ENCODE data around the gene RIC3. TPM values are rescaled to one million over a fixed set of nuclear protein-coding genes. Genes with fewer than 3 reads are reported as not detected.

Gene RIC3
- total RNA-seq, 1 experiment from 2014 or later, result not detected

- H3K27ac ChIP-seq (ENCODE audit: low read depth, low read length), result no peak overlapping the region
- no peak for ATAC-seq
- POLR2A ChIA-PET, result no interaction called here
- H4K20me1 ChIP-seq (ENCODE audit: insufficient read depth), result no peaks in the 10 kb centered on the region
- no peak overlapping the region for H3K4me2 ChIP-seq (ENCODE audit: low read length)
- CTCF ChIA-PET, result interaction anchor here (1.0 to 1.1 kb wide), 2 partner anchors 7 to 9 kb away, joined by 3 to 4 read pairs; no protein-coding TSS in a partner anchor
- intact Hi-C loops (cut with micrococcal nuclease), result no loop called here
- H3K27me3 ChIP-seq (ENCODE audit: insufficient read depth, low read length), result no peaks in the 10 kb centered on the region
- no peak for TF ChIP-seq MAX (IDR thresholded peaks at IDR 0.05)
- TF ChIP-seq FOSL1 (IDR thresholded peaks at IDR 0.05; ENCODE audit: low read depth), result no peak
- TF ChIP-seq CBX3 (IDR thresholded peaks at IDR 0.05; ENCODE audit: low read depth), result no peak
- no peak for TF ChIP-seq SP1 (IDR thresholded peaks at IDR 0.05; ENCODE audit: low read depth)
- TF ChIP-seq CEBPB (IDR thresholded peaks at IDR 0.05; ENCODE audit: low read depth), result no peak
- TF ChIP-seq EGR1 (IDR thresholded peaks at IDR 0.05; ENCODE audit: low read depth), result no peak
- TF ChIP-seq ZNF274 (IDR thresholded peaks at IDR 0.05; ENCODE audit: low read depth, low read length), result no peak
- TF ChIP-seq EZH2phosphoT487 (IDR thresholded peaks at IDR 0.05; ENCODE audit: borderline replicate concordance), result no peak
- TF ChIP-seq ZBTB33 (IDR thresholded peaks at IDR 0.05; ENCODE audit: extremely low read depth, insufficient replicate concordance, low read length), result no peak
- no peaks in the 10 kb centered on the region for H3K9me2 ChIP-seq (ENCODE audit: insufficient read depth)
- H3K79me2 ChIP-seq (ENCODE audit: insufficient read depth, low read length), result no peaks in the 10 kb centered on the region
- H3K36me3 ChIP-seq (ENCODE audit: control insufficient read depth in 1 of 2, insufficient read depth in 2 of 2, low read length in 2 of 2), result no peaks in the 10 kb centered on the region
- H2AFZ ChIP-seq (ENCODE audit: low read depth, low read length, poor library complexity, severe bottlenecking), result no peak overlapping the region
- RAD21 ChIA-PET (ENCODE audit: low non-redundant PET in 1 of 2, low total read pairs in 2 of 2, uncharacterized antibody in 2 of 2, unreplicated experiment in 2 of 2), result no interaction called here
- no peak overlapping the region for H3K9ac ChIP-seq (ENCODE audit: low read length)
- H3K4me1 ChIP-seq (ENCODE audit: control insufficient read depth in 1 of 2, insufficient read depth in 2 of 2, low read length in 2 of 2), result no peaks in the 10 kb centered on the region
- no TSS peak for BruUV-seq (replicated peaks)
- DNase-seq (ENCODE audit: low read depth, low spot score), result no peak
- H3K4me3 ChIP-seq (replicated peaks in 1 of 2; ENCODE audit: low read depth in 1 of 2, low read length in 2 of 2), result no peak overlapping the region
- H3K9me3 ChIP-seq (ENCODE audit: control insufficient read depth in 1 of 2, insufficient read depth in 1 of 2, low read depth in 1 of 2, low read length in 2 of 2), result no peaks in the 10 kb centered on the region
Measured at GRCh38 chr11:8083088-8083395, 85.8 kb downstream of the RIC3 start.
